Measurements from ENCODE around the gene ZDHHC17.

DNA sequence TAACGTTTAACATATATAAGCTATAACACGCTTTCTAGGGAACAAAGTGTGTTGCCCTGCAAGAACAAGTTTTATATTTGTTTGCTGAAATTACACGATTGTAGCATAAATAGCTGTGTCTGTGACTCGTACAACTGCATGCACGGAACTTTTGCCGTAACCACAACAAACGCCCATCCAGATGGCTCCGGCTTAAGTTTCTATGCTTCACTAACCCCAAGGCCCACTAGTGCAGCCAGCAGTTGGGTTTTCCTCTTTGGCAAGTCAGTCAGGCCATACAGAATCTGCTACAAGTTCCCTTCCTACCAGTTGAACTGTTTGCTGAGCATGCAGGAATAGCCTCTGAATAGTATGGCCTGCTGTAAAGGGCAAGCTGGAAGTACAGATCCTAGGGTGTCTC, 102.8 kb downstream of the ZDHHC17 start:
- TF ChIP-seq, protein P1, sequence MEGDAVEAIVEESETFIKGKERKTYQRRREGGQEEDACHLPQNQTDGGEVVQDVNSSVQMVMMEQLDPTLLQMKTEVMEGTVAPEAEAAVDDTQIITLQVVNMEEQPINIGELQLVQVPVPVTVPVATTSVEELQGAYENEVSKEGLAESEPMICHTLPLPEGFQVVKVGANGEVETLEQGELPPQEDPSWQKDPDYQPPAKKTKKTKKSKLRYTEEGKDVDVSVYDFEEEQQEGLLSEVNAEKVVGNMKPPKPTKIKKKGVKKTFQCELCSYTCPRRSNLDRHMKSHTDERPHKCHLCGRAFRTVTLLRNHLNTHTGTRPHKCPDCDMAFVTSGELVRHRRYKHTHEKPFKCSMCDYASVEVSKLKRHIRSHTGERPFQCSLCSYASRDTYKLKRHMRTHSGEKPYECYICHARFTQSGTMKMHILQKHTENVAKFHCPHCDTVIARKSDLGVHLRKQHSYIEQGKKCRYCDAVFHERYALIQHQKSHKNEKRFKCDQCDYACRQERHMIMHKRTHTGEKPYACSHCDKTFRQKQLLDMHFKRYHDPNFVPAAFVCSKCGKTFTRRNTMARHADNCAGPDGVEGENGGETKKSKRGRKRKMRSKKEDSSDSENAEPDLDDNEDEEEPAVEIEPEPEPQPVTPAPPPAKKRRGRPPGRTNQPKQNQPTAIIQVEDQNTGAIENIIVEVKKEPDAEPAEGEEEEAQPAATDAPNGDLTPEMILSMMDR (IDR thresholded peaks at IDR 0.05): no peak
- no peak for TF ChIP-seq POLR2A (IDR thresholded peaks at IDR 0.05)

Measured in uterus (tissue), 2 donors.